OCI-LY3 (cell line): ENCODE data around the gene OR5K2.
A peak's percentile ranks its signal among the peaks of the same experiment; 100 is the strongest.

Experiments used
- H2AFZ ChIP-seq: fragments of 200-600, 300-600 bp; shearing (Covaris generic); 2 replicates; pipeline ENCODE4 v1.6.0; 2014; ENCODE audit warnings: antibody characterized with exemption, low read depth, low read length
- H3K27ac ChIP-seq: fragments of 200-600, 300-600 bp; sonication (generic); 2 replicates; pipeline ENCODE4 v1.5.1; 2014; ENCODE audit warnings: mild to moderate bottlenecking, low read length, moderate library complexity, mixed read lengths
- H3K27me3 ChIP-seq: fragments of 200-600, 300-600 bp; sonication (generic); 2 replicates; pipeline ENCODE4 v1.6.1; 2014; ENCODE audit warnings: low read depth, low read length, mixed read lengths
- H3K36me3 ChIP-seq: fragments of 200-600, 300-600 bp; sonication (generic); replicated peaks from 2 replicates; pipeline ENCODE3; 2014; ENCODE audit warnings: low read depth, low read length, mixed read lengths
- H3K4me1 ChIP-seq: fragments of 300-600, 200-600 bp; sonication (generic); 2 replicates; pipeline ENCODE4 v1.6.1; 2014; ENCODE audit warnings: low read length, mixed read lengths
- H3K4me2 ChIP-seq: fragments of 200-600, 300-600 bp; sonication (generic); 2 replicates; pipeline ENCODE4 v1.6.1; 2014; ENCODE audit warnings: low read length, mixed read lengths
- H3K4me3 ChIP-seq: fragments of 300-600, 200-600 bp; sonication (generic); 2 replicates; pipeline ENCODE4 v1.5.1; 2014; ENCODE audit warnings: antibody characterized with exemption, mild to moderate bottlenecking, low read length, moderate library complexity
- H3K79me2 ChIP-seq: fragments of 300-600, 200-600 bp; shearing (Covaris generic); 2 replicates; pipeline ENCODE4 v1.6.1; 2014; ENCODE audit warnings: mild to moderate bottlenecking, low read length, mixed read lengths
- H3K9ac ChIP-seq: fragments of 300-600, 200-600 bp; shearing (Covaris generic); 2 replicates; pipeline ENCODE4 v1.6.0; 2014; ENCODE audit warnings: mild to moderate bottlenecking, low read length, moderate library complexity
- H3K9me3 ChIP-seq: fragments of 200-600, 300-600 bp; shearing (Covaris generic); 2 replicates; pipeline ENCODE4 v1.6.1; 2014; ENCODE audit warnings: low read length, mixed read lengths; ENCODE audit not compliant: insufficient read depth
- H4K20me1 ChIP-seq: fragments of 200-600, 300-600 bp; sonication (generic); 2 replicates; pipeline ENCODE4 v1.6.1; 2016; ENCODE audit warnings: low read length, mixed read lengths; ENCODE audit not compliant: insufficient read depth
- EZH2phosphoT487 ChIP-seq: fragments of 200-600 bp; shearing (Covaris generic); IDR thresholded peaks from 2 replicates; pipeline ENCODE4 v1.6.1; 2018; ENCODE audit warnings: antibody characterized with exemption, mixed run types, low read depth
- TF ChIP-seq, protein P1 (sequence below): fragments of 200-600, 300-600 bp; sonication (generic); IDR thresholded peaks from 2 replicates; pipeline ENCODE4 v1.5.1; 2014; ENCODE audit warnings: antibody characterized with exemption, low read length, low read depth

Gene OR5K2

DNA sequence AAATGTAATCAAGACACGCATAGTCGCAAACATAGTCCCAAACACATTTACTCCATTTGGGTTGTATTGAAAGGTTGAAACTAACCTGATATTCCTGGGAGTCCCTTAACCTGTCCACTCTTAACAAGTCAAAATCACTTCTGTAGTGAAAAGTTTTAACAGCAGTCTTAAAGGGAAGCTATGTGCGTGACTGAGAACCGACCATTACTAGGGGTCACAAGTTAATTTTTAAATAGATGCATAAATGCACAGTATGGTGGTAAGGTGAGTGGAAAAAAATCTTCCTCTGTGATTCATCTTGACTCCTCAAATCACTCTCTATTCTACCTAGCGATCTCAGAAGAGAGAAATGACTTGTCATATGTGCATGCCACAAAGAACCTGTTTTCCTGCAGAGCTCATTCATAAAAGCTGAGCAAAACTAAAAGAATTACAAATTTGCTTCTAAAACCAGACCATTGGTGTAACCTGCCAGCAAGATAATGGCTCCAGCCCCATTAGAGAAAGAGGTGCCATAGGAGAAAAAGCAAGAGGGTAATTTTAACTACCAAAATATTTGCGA is 39.1 kb downstream of the OR5K2 start:
- Histone ChIP-seq H3K4me2 (peak overlapping the region; percentile 65), H3K9ac (no peak overlapping the region), H3K36me3 (no peaks in the 10 kb centered on the region), H3K27ac (0 out of 2 replicates have a peak overlapping the region, but pooled peaks have one; percentile 1), H3K4me1 (peaks cover 59% of the 10 kb centered on the region), H3K4me3 (peak overlapping the region; percentile 51), H4K20me1 (peaks cover 2% of the 10 kb centered on the region; the same call in 1 of the 2 replicates), H2AFZ (no peak overlapping the region), H3K9me3 (no peaks in the 10 kb centered on the region), H3K27me3 (peaks cover 57% of the 10 kb centered on the region), H3K79me2 (no peaks in the 10 kb centered on the region)
- peak; percentile 82 for TF ChIP-seq EZH2phosphoT487
- TF ChIP-seq, protein P1, sequence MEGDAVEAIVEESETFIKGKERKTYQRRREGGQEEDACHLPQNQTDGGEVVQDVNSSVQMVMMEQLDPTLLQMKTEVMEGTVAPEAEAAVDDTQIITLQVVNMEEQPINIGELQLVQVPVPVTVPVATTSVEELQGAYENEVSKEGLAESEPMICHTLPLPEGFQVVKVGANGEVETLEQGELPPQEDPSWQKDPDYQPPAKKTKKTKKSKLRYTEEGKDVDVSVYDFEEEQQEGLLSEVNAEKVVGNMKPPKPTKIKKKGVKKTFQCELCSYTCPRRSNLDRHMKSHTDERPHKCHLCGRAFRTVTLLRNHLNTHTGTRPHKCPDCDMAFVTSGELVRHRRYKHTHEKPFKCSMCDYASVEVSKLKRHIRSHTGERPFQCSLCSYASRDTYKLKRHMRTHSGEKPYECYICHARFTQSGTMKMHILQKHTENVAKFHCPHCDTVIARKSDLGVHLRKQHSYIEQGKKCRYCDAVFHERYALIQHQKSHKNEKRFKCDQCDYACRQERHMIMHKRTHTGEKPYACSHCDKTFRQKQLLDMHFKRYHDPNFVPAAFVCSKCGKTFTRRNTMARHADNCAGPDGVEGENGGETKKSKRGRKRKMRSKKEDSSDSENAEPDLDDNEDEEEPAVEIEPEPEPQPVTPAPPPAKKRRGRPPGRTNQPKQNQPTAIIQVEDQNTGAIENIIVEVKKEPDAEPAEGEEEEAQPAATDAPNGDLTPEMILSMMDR = no peak

DNA sequence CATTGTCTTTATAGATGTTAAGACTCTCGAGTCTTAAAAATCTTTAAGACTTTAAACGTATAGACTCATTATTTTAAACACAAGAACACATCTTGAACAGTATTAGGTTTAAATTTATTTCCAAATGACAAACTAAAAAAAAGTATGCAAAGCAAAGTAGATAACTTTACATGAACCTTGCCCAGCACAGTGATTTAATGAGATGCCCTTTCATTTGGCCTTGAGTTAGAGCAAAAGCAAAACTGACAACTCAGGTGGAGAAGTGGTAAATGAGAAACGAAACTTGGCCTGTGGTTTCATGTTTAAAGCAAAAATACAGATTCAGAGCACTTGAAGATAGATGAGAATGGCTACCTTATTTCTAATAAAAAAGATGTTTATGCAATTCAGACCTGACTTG is 42.9 kb downstream of the OR5K2 start:
- TF ChIP-seq, protein P1 = no peak
- peak; percentile 85; the same call in 1 of the 2 replicates for TF ChIP-seq EZH2phosphoT487
- Histone ChIP-seq H3K27me3 (peaks cover 62% of the 10 kb centered on the region), H3K4me1 (peaks cover 46% of the 10 kb centered on the region), H3K4me3 (peak overlapping the region; percentile 43), H3K4me2 (peak overlapping the region; percentile 71), H3K79me2 (no peaks in the 10 kb centered on the region), H3K9me3 (no peaks in the 10 kb centered on the region), H3K9ac (no peak overlapping the region), H4K20me1 (peaks cover 2% of the 10 kb centered on the region; the same call in 1 of the 2 replicates), H2AFZ (no peak overlapping the region), H3K36me3 (no peaks in the 10 kb centered on the region), H3K27ac (no peak overlapping the region)

DNA sequence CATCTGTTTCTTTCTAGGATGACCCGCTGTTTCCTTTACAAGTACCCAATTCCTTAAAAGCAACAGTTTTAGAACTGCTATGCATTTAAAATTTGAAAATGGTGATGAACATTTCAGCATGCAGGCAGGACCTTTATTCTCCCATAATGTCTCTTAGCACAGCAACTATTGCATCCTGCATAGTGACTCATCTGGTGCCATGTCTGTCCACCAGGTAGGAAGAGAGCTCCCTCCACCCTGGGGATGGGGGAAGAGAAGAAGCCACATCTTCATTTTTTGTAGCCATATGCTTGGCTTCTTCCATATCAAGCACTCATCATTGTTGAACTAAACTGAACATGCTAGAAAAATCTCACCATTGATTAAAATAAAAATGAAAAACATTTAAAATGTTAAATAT is 44.2 kb downstream of the OR5K2 start:
- Histone ChIP-seq H3K27ac (no peak overlapping the region), H2AFZ (no peak overlapping the region)
- TF ChIP-seq, protein P1 = no peak
- no peak for TF ChIP-seq EZH2phosphoT487

DNA sequence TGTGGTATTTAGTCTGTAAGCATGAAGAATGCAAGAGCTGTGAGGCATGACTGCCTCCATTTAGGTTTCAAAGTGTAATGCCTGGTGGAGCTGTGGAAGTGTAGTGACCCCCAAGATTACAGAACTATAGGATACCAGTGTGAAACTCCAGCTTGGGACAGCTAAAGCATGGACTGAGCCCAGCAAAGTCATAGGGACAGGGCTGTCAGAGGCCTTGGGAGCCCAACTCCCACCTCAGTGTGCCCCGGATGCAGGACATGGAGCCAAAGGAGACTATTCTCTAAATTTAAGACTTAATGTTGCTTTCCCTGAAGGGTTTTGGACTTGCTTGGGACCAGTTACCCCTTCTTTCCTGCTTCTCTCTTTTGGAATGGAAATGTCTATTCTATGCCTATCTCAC is 45.1 kb downstream of the OR5K2 start:
- H3K9me3 ChIP-seq = no peaks in the 10 kb centered on the region
- H3K79me2 ChIP-seq = no peaks in the 10 kb centered on the region
- H3K9ac ChIP-seq = no peak overlapping the region
- H3K4me3 ChIP-seq = no peak overlapping the region
- H3K27ac ChIP-seq = no peak overlapping the region
- H3K4me2 ChIP-seq = no peak overlapping the region
- no peak overlapping the region for H2AFZ ChIP-seq
- TF ChIP-seq, protein P1 = no peak
- no peak for TF ChIP-seq EZH2phosphoT487
- H3K4me1 ChIP-seq = peaks cover 33% of the 10 kb centered on the region
- no peaks in the 10 kb centered on the region for H3K36me3 ChIP-seq
- 0 out of 2 replicates have a peak, but pooled peaks cover 2% of the 10 kb centered on the region for H4K20me1 ChIP-seq
- H3K27me3 ChIP-seq = peaks cover 59% of the 10 kb centered on the region

More for the DNA sequence above, 44.2 kb downstream of the OR5K2 start:
- Histone ChIP-seq H3K4me1 (peaks cover 42% of the 10 kb centered on the region), H3K36me3 (no peaks in the 10 kb centered on the region), H3K79me2 (no peaks in the 10 kb centered on the region), H3K4me2 (no peak overlapping the region), H4K20me1 (peaks cover 2% of the 10 kb centered on the region; the same call in 1 of the 2 replicates), H3K9ac (no peak overlapping the region), H3K4me3 (no peak overlapping the region), H3K9me3 (no peaks in the 10 kb centered on the region), H3K27me3 (peaks cover 65% of the 10 kb centered on the region)
